Fibroblast of pulmonary artery (primary cell): ENCODE results near the gene GLYR1.

Source experiments
- DNase-seq: peaks from one replicate; pipeline ENCODE4 v3.0.0-alpha.2; 2010; ENCODE audit warnings: low read depth
- H3K4me3 ChIP-seq: replicated peaks from 2 replicates; pipeline ENCODE4 v1.5.1; 2011; ENCODE audit warnings: low read depth, mild to moderate bottlenecking, control low read depth, low read length, moderate library complexity
- CTCF ChIP-seq: IDR thresholded peaks from 2 replicates; pipeline ENCODE4 v1.5.1; 2011; ENCODE audit warnings: mild to moderate bottlenecking, control low read depth, low read length, inconsistent platforms; ENCODE audit errors: missing control alignments

Gene GLYR1

GRCh38 chr16:4884972-4885874, 38.1 kb upstream of the GLYR1 start:
- no peak for TF ChIP-seq CTCF
- no peak overlapping the region for H3K4me3 ChIP-seq
- no peak for DNase-seq

- H3K4me3 ChIP-seq: no peak overlapping the region
- no peak for DNase-seq
- no peak for TF ChIP-seq CTCF
Measured at GRCh38 chr16:4884209-4884608, 37.1 kb upstream of the GLYR1 start.

- no peak overlapping the region for H3K4me3 ChIP-seq
- no peak for DNase-seq
- TF ChIP-seq CTCF: no peak
Measured at GRCh38 chr16:4883501-4883900, 36.4 kb upstream of the GLYR1 start.

GRCh38 chr16:4882633-4883285, 35.7 kb upstream of the GLYR1 start:
- TF ChIP-seq CTCF: no peak
- peak; percentile 59 for DNase-seq
- H3K4me3 ChIP-seq: no peak overlapping the region

- no peak for TF ChIP-seq CTCF
- DNase-seq: peak; percentile 61
- H3K4me3 ChIP-seq: no peak overlapping the region
Measured at GRCh38 chr16:4882000-4882632, 35.0 kb upstream of the GLYR1 start.

GRCh38 chr16:4880006-4880580, 33.0 kb upstream of the GLYR1 start:
- no peak for TF ChIP-seq CTCF
- H3K4me3 ChIP-seq: no peak overlapping the region
- DNase-seq: no peak
